ENCODE data around the gene TRAFD1. TPM values are rescaled to one million over a fixed set of nuclear protein-coding genes. Genes with fewer than 3 reads are reported as not detected.

The TRAFD1 gene
- 37.1 and 40.0 TPM in 2 replicates for total RNA-seq

GRCh38 chr12:112125250-112125999, at the start of gene TRAFD1:
Gene TRAFD1 (plus strand): TSS chr12:112125560. CDS start chr12:112130523, 4,963 bp downstream.

GRCh38 chr12:112108202-112109079, 16.9 kb upstream of the TRAFD1 start, which contains the start of gene NAA25:
Gene NAA25 (minus strand): TSS chr12:112108783. CDS start chr12:112108773, 10 bp downstream.

Other genes starting within 250 kb of the TRAFD1 start
- 9.8 and 16.4 TPM in 2 replicates for gene TMEM116, start 112.4 kb upstream of the TRAFD1 start, total RNA-seq
- gene ERP29, start 112.1 kb upstream of the TRAFD1 start, total RNA-seq, result 74.6 and 90.6 TPM in 2 replicates
- gene NAA25, start 16.8 kb upstream of the TRAFD1 start, total RNA-seq, result 29.7 and 41.1 TPM in 2 replicates

Measured in nasal cavity respiratory epithelium epithelial cell of viscerocranial mucosa (primary cell).